Left lung (tissue), 10 donors: Measurements from ENCODE around the gene CCDC78. TPM values are rescaled to one million over a fixed set of nuclear protein-coding genes. Genes with fewer than 3 reads are reported as not detected.

Experiments
- ATAC-seq: fragments of 200-7000 bp; cut with Tn5 transposase; one replicate; pipeline ENCODE4 v1.9.1; 2020; ENCODE audit warnings: moderate library complexity
- DNase-seq, 4 donors: peaks; one replicate each; pipeline ENCODE4 v3.0.0-alpha.2; 2013 to 2020
- H3K27ac ChIP-seq, 2 donors: fragments of 200-600 bp; sonication (generic) in 1 of 2; one replicate each; pipeline versions ENCODE4 v1.5.0 to v1.8.0; 2020 to 2021
- H3K27me3 ChIP-seq, 2 donors: fragments of 200-600 bp; sonication (generic) in 1 of 2; one replicate each; pipeline versions ENCODE4 v1.5.0 to v1.8.0; 2020 to 2021
- H3K36me3 ChIP-seq, 2 donors: fragments of 200-600 bp; sonication (generic) in 1 of 2; one replicate each; pipeline versions ENCODE4 v1.5.0 to v1.8.0; 2020 to 2021
- H3K4me1 ChIP-seq, 2 donors: fragments of 200-600 bp; one replicate each; pipeline ENCODE4 v1.8.0; 2021
- H3K4me3 ChIP-seq, 2 donors: fragments of 200-600 bp; sonication (generic) in 1 of 2; one replicate each; pipeline versions ENCODE4 v1.5.0 to v1.8.0; 2020 to 2021; ENCODE audit warnings: mild to moderate bottlenecking in 1 of 2
- H3K9me3 ChIP-seq, 2 donors: fragments of 200-600 bp; sonication (generic) in 1 of 2; one replicate each; pipeline versions ENCODE4 v1.5.0 to v1.8.0; 2020 to 2021
- CTCF ChIP-seq, 2 donors: fragments of 200-600 bp; sonication (generic) in 1 of 2; IDR thresholded peaks; one replicate each; pipeline versions ENCODE4 v1.5.0 to v1.8.0; 2021; ENCODE audit warnings: antibody characterized with exemption in 2 of 2
- intact Hi-C, 2 donors: fragments of 100-400 bp; cut with DNase I; formaldehyde crosslinking; loops; one replicate each; pipeline versions ENCODE4 v1.11.2 to v1.14.2; 2022
- polyA plus RNA-seq, 6 donors: library from polyadenylated mRNA; unstranded; fragments of 120-200 nt; gene quantifications; one replicate each; pipeline ENCODE4 v1.2.1, GENCODE V29; 2013; ENCODE audit not compliant: insufficient read length in 6 of 6
- total RNA-seq, 2 donors: library from RNA; stranded (reverse); fragmentation: NEBNext Ultra II Directional; extraction: Animal tissue kit (Norgen Biotek cat#: 25700); gene quantifications; one replicate each; pipeline ENCODE4 v1.2.1, GENCODE V29; 2021
- donor health status: DM: no; HTN: yes; CAD: no.
- donor health status: DM: no; HTN: no; CAD: no.

Gene CCDC78
- total and polyA plus RNA-seq, 8 donors = 0.96 to 13.7 (median 8.6) TPM

- DNase-seq = no peak
- ATAC-seq = no peak
- no peak for TF ChIP-seq CTCF (IDR thresholded peaks at IDR 0.05)
- H3K4me3 ChIP-seq = no peak overlapping the region
- H3K27ac ChIP-seq = no peak overlapping the region
- intact Hi-C loops = no loop called here
- no peaks in the 10 kb centered on the region for H3K9me3 ChIP-seq
- peaks cover 70 to 98% of the 10 kb centered on the region in 2 donors for H3K27me3 ChIP-seq
- H3K36me3 ChIP-seq = no peaks in the 10 kb centered on the region
- H3K4me1 ChIP-seq = no peaks in the 10 kb centered on the region
These were observed 22.8 kb downstream of the CCDC78 start for GRCh38 chr16:703406-703805.

GRCh38 chr16:702341-702740 is 23.9 kb downstream of the CCDC78 start:
- H3K9me3 ChIP-seq = no peaks in the 10 kb centered on the region
- DNase-seq (no peak), ATAC-seq (no peak)
- intact Hi-C loops = no loop called here
- peaks cover 70 to 98% of the 10 kb centered on the region in 2 donors for H3K27me3 ChIP-seq
- no peaks in the 10 kb centered on the region for H3K36me3 ChIP-seq
- H3K27ac ChIP-seq = no peak overlapping the region
- no peak for TF ChIP-seq CTCF (IDR thresholded peaks at IDR 0.05)
- no peak overlapping the region for H3K4me3 ChIP-seq
- H3K4me1 ChIP-seq = no peaks in the 10 kb centered on the region

GRCh38 chr16:700684-701584 is 25.3 kb downstream of the CCDC78 start:
- intact Hi-C loops = no loop called here
- peaks cover 1 to 5% of the 10 kb centered on the region in 2 donors for H3K4me1 ChIP-seq
- ATAC-seq (peak; percentile 76), DNase-seq (peak in 1 of 4 donors; percentile 50)
- H3K9me3 ChIP-seq = no peaks in the 10 kb centered on the region
- no peak for TF ChIP-seq CTCF (IDR thresholded peaks at IDR 0.05)
- no peak overlapping the region for H3K27ac ChIP-seq
- H3K36me3 ChIP-seq = no peaks in the 10 kb centered on the region
- peaks cover 61 to 98% of the 10 kb centered on the region in 2 donors for H3K27me3 ChIP-seq
- no peak overlapping the region for H3K4me3 ChIP-seq

GRCh38 chr16:698911-699671 is 27.2 kb downstream of the CCDC78 start:
- peaks cover 66 to 99% of the 10 kb centered on the region in 2 donors for H3K27me3 ChIP-seq

More at GRCh38 chr16:698911-699671, 27.2 kb downstream of the CCDC78 start:
- Histone ChIP-seq H3K9me3 (no peaks in the 10 kb centered on the region), H3K4me1 (peaks cover 11 to 22% of the 10 kb centered on the region in 2 donors), H3K27ac (no peak overlapping the region), H3K4me3 (no peak overlapping the region), H3K36me3 (no peaks in the 10 kb centered on the region)
- DNase-seq (no peak), ATAC-seq (no peak)
- intact Hi-C loops = no loop called here
- no peak for TF ChIP-seq CTCF (IDR thresholded peaks at IDR 0.05)
